GM19099 (cell line): Measurements from ENCODE around the gene WIPI1.

Experiments
- POLR2A ChIP-seq: IDR thresholded peaks from 3 replicates; pipeline ENCODE4 v1.6.1; 2011; ENCODE audit warnings: low read depth; ENCODE audit not compliant: insufficient read length; ENCODE audit errors: extremely low read depth

The WIPI1 gene

GRCh38 chr17:68384941-68385340 is 72.4 kb downstream of the WIPI1 start:
- no peak for TF ChIP-seq POLR2A

DNA sequence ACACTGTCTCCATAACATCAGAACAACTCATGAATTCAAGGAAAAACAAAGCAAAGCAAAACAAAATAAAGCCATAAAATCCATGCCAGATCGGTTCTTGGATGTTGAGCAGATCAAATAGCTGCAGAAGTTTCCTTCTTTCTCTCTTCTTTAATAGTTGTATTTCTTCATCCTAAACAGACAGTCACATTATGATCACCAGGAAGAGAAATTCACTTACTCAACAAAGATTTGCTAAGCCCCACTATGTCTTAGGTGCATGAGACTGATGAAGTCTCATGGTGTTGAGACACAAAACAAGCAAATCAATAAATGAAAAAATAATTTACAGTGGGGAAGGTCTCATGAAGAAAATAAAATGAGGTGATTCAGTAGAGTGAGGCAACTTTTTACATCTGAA is 72.8 kb downstream of the WIPI1 start:
- no peak for TF ChIP-seq POLR2A

GRCh38 chr17:68383443-68384321 is 73.6 kb downstream of the WIPI1 start:
- TF ChIP-seq POLR2A, result no peak

GRCh38 chr17:68383120-68383442 is 74.2 kb downstream of the WIPI1 start:
- no peak for TF ChIP-seq POLR2A

DNA sequence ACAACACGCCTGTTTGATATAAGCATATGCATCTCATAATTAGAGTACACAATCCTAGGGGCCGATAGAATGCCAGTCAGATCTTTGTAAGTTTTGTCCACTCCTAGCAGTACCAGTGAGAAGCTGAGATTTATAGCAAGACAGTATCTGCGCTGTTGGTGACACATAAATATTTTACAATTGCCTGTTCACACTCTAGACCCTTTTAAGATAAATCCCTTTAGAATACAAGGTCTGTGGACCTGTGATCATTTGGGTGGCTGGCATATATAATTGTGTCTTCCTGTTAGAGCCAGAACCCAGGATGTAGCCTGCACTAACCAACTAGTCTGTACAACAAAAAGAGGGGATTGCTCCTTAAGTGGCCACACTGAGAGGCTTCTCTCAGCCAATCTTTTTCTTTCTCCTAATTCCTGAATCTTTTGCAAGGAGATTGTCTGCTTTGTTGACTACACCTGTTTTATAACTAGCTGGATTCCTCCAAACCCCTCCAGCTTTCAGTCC is 74.7 kb downstream of the WIPI1 start:
- no peak for TF ChIP-seq POLR2A

GRCh38 chr17:68381076-68381900 is 76.0 kb downstream of the WIPI1 start:
- TF ChIP-seq POLR2A, result no peak

DNA sequence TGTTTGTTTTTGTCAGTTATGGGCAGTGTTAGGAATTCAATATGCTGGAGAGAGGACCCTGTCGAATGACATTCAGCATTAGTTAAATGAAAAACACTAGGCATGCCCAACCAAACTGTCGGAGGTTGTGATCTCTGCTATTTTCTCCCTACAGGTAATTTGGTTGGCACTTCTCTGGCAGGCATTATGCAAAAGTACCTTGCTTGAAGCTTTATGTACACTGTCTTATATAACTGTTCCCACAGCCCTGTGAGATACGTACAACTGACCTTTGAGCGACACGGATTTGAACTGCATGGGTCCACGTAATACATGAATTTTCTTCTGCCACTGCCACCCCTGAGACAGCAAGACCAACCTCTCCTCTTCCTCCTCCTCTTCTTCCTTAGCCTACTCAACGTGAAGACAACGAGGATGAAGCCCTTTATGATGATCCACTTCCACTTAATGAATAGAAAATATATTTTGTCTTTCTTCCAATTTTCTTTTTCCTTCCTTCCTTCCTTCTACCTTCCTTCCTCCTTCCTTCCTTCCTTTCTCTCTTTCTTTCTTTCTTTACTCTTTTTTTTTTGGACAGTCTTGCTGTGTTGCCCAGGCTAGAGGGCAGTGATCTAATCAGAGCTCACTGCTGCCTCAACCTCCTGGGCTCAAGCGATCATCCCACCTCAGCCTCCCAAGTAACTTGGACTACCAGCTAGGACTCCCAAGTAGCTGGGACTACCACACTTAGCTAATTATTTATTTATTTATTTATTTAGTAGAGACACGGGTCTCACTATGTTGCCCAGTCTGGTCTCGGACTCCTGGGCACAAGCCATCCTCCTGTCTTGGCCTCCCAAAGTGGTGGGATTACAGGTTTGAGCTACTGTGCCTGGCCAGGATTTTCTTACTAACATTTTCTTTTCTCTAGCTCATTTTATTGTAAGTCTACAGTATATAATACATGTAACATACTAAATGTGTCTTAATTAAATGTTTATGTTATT is 77.3 kb downstream of the WIPI1 start:
- no peak for TF ChIP-seq POLR2A

DNA sequence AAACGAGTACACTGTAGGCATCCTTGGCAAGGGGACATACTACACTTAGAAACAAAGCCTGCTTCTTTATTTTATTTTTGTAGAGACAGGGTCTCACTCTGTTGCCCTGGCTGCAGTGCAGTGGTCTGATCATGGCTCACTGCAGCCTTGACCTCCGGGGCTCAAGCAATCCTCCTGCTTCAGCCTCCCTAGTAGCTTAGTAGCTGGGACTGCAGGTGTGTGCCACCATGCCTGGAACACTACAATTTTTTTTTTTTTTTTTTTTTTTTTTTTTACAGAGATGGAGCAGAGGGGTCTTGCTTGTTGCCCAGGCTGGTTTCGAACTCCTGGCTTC is 78.2 kb downstream of the WIPI1 start:
- no peak for TF ChIP-seq POLR2A

GRCh38 chr17:68378268-68379176 is 78.8 kb downstream of the WIPI1 start:
- no peak for TF ChIP-seq POLR2A

DNA sequence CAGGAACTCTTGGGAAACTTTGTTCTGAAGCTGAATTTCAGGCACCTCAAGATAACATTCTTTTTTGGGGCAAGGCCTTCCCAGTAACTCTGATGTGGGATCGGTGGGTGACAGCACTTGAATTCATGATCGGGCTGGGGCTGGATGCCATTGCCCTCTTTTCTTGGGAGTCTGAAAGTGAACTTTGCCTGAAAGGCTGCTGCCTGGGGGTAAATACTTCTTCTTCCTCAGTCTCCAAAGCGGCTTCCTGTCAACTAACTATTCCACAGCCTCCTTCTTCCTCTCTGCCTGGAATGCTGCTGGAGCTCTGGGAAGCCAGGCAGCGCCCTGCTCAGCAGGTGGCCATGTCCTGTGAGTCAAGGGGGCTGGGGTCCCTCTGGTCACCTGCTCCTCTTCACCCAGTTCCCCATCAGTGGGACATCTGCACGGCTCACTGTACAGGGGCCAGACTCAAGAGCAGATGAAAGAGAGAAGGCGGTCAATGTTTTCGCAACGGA is 79.5 kb downstream of the WIPI1 start:
- no peak for TF ChIP-seq POLR2A

DNA sequence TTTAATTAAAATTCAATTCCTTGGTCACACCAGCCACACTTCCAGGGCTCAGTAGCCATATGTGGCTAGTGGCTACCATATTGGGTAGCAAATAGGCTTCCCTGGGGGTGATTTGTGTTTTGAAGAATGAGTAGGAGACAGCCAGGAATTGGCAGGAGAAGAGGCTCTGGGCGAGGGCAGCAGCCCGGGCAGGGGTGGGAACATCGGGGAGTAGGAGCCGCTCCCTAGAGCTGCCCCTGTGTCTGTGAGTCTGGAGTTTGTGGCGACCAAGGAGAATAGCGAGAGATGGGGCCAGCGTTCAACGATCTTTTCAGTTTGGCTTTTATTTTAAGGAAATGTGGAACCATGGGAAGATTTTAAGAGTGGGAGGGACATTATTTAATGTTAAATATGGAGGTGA is 81.7 kb downstream of the WIPI1 start:
- TF ChIP-seq POLR2A, result no peak
